Keratinocyte (primary cell): ENCODE data around the gene BICRAL. TPM values are rescaled to one million over a fixed set of nuclear protein-coding genes. Genes with fewer than 3 reads are reported as not detected.

Source experiments
- DNase-seq: peaks from one replicate; pipeline ENCODE4 v3.0.0-alpha.2; 2011; ENCODE audit warnings: low read depth, missing footprints, low spot score
- FAIRE-seq: peaks from 2 replicates; lab custom pipeline; 2011; peaks lifted over from hg19 to GRCh38; lab: Jason Lieb, UNC
- H2AFZ ChIP-seq: 2 replicates; pipeline ENCODE4 v1.6.0; 2012; ENCODE audit warnings: low read length, control low read depth, inconsistent platforms; ENCODE audit not compliant: control insufficient read depth
- H3K27ac ChIP-seq: 2 replicates; pipeline ENCODE4 v1.5.1; 2011; ENCODE audit warnings: low read length; ENCODE audit not compliant: control insufficient read depth, insufficient read depth
- H3K27me3 ChIP-seq: 3 replicates; pipeline ENCODE4 v1.6.0; 2011; ENCODE audit warnings: low read length; ENCODE audit not compliant: control insufficient read depth, insufficient read depth; ENCODE audit errors: extremely low read depth
- H3K36me3 ChIP-seq, 2 experiments: 2 replicates in 1 of 2; 3 replicates in 1 of 2; pipeline ENCODE4 v1.5.1; 2011; ENCODE audit warnings: low read length in 2 of 2, mild to moderate bottlenecking in 1 of 2; ENCODE audit not compliant: control insufficient read depth in 2 of 2, insufficient read depth in 2 of 2; ENCODE audit errors: extremely low read depth in 1 of 2
- H3K4me1 ChIP-seq: 3 replicates; pipeline ENCODE4 v1.5.1; 2011; ENCODE audit warnings: low read length; ENCODE audit not compliant: control insufficient read depth, insufficient read depth; ENCODE audit errors: extremely low read depth
- H3K4me2 ChIP-seq: 3 replicates; pipeline ENCODE4 v1.6.0; 2011; ENCODE audit warnings: low read depth, low read length; ENCODE audit not compliant: control insufficient read depth, insufficient read depth; ENCODE audit errors: extremely low read depth
- H3K4me3 ChIP-seq, 3 experiments: fragments of 200-600 bp in 1 of 3; sonication (generic) in 1 of 3; 2 replicates in 2 of 3; 3 replicates in 1 of 3; pipeline ENCODE4 v1.5.1; 2011 to 2016; ENCODE audit warnings: low read length in 3 of 3, mild to moderate bottlenecking in 3 of 3, control low read depth in 2 of 3, inconsistent platforms in 1 of 3, low read depth in 1 of 3, mixed read lengths in 1 of 3, mixed run types in 1 of 3, moderate library complexity in 1 of 3; ENCODE audit not compliant: control insufficient read depth in 2 of 3, insufficient read depth in 2 of 3; ENCODE audit errors: extremely low read depth in 1 of 3
- H3K79me2 ChIP-seq: 2 replicates; pipeline ENCODE4 v1.6.0; 2012; ENCODE audit warnings: low read length; ENCODE audit not compliant: control insufficient read depth, insufficient read depth
- H3K9ac ChIP-seq: 3 replicates; pipeline ENCODE4 v1.6.0; 2011; ENCODE audit warnings: low read length; ENCODE audit not compliant: control insufficient read depth, insufficient read depth; ENCODE audit errors: extremely low read depth
- H3K9me1 ChIP-seq: 3 replicates; pipeline ENCODE4 v1.6.0; 2011; ENCODE audit warnings: low read length; ENCODE audit not compliant: control insufficient read depth, insufficient read depth; ENCODE audit errors: extremely low read depth
- H3K9me3 ChIP-seq: 2 replicates; pipeline ENCODE4 v1.5.1; 2012; ENCODE audit warnings: low read depth, low read length; ENCODE audit not compliant: control insufficient read depth
- H4K20me1 ChIP-seq: 3 replicates; pipeline ENCODE4 v1.6.0; 2011; ENCODE audit warnings: low read length; ENCODE audit not compliant: control insufficient read depth, insufficient read depth; ENCODE audit errors: extremely low read depth
- EZH2 ChIP-seq: IDR thresholded peaks from one replicate; pipeline ENCODE4 v1.6.1; 2012; ENCODE audit warnings: inconsistent platforms, mild to moderate bottlenecking, low read length, moderate library complexity
- dilution Hi-C: fragments of 300-500 bp; cut with MboI; formaldehyde crosslinking; loops from one replicate; pipeline ENCODE4 v1.7.0; 2020; ENCODE audit warnings: low sequenced_read_pairs; ENCODE audit not compliant: extremely low pct_ligation_motif_present
- polyA plus RNA-seq, 5 experiments: library from polyadenylated mRNA; depleted of rRNA in 3 of 5; stranded (reverse) in 3 of 5; stranded (forward) in 1 of 5; unstranded in 1 of 5; fragments of >200 nt; gene quantifications; 1 replicate in 1 of 5; 2 replicates in 3 of 5; 3 replicates in 1 of 5; pipeline versions ENCODE4 v1.2.1 to v1.2.3, GENCODE V29; 2011 to 2012; ENCODE audit warnings: missing spikeins in 2 of 5, low read depth in 1 of 5, low replicate concordance in 1 of 5
- TF ChIP-seq, protein P1 (sequence below), 3 experiments: IDR thresholded peaks in 1 of 3; conservative IDR thresholded peaks in 1 of 3; optimal IDR thresholded peaks in 1 of 3; 2 replicates in 2 of 3; 3 replicates in 1 of 3; pipeline versions ENCODE3 to v1.5.1; 2011; ENCODE audit warnings: low read length in 3 of 3, mild to moderate bottlenecking in 3 of 3, moderate library complexity in 2 of 3, control low read depth in 1 of 3, inconsistent platforms in 1 of 3; ENCODE audit not compliant: insufficient read depth in 2 of 3; ENCODE audit errors: extremely low read depth in 1 of 3

The BICRAL gene
- polyA plus RNA-seq, 1 donor (not counting 4 experiments of a cell fraction or from before 2014, with no cell fraction given), result 5.0 TPM

DNA sequence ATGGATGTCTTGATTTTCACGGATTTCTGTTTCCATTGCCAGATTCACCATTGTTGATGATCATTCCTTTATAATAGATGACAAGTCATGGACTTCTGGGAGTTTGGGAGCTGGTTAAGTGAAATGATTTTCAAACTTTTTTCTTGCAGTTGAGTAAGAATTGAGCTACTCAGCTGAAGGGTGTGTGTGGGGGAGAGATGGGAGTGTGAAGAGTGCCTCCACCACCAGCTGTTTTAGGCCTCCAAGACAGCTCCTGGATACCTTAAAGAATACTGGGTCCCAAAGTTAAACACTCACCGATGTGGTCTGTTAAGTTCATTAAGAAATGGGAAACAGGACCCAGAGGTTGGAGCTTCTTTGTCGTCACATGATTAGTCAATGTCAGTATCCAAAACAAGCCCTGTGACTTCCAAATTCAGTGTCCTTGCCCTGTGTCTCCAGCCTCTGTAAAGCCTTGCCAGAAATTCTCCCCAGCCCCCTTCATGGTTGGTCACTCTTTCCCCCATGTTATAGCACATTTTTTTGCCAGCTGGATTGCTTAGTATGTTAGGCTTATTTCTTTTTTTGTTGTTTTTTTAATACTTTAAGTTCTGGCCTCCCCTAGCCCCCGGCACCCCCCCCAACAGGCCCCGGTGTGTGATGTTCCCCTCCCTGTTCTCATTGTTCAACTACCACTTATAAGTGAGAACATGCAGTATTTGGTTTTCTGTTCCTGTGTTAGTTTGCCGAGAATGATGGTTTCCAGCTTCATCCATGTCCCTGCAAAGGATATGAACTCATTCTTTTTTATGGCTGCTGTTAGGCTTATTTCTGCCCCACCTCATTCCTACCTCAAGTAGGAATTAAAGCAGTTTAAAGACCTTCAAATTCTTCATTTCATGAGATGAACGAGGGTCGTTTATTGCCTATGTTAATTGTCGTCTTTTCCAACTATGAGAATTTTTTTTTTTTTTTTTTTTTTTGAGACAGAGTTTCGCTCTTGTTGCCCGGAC lies 26.9 kb downstream of the BICRAL start:
- Histone ChIP-seq H3K9me1 (no peaks in the 10 kb centered on the region), H3K9me3 (no peaks in the 10 kb centered on the region), H3K4me3 (no peak overlapping the region), H3K27me3 (no peaks in the 10 kb centered on the region), H3K27ac (no peak overlapping the region), H3K4me2 (no peak overlapping the region), H3K36me3 (no peaks in the 10 kb centered on the region), H3K4me1 (no peaks in the 10 kb centered on the region), H3K79me2 (no peaks in the 10 kb centered on the region), H3K9ac (no peak overlapping the region), H4K20me1 (no peaks in the 10 kb centered on the region), H2AFZ (no peak overlapping the region)
- FAIRE-seq (no peak), DNase-seq (no peak)
- dilution Hi-C loops, result no loop called here
- TF ChIP-seq, protein P1, sequence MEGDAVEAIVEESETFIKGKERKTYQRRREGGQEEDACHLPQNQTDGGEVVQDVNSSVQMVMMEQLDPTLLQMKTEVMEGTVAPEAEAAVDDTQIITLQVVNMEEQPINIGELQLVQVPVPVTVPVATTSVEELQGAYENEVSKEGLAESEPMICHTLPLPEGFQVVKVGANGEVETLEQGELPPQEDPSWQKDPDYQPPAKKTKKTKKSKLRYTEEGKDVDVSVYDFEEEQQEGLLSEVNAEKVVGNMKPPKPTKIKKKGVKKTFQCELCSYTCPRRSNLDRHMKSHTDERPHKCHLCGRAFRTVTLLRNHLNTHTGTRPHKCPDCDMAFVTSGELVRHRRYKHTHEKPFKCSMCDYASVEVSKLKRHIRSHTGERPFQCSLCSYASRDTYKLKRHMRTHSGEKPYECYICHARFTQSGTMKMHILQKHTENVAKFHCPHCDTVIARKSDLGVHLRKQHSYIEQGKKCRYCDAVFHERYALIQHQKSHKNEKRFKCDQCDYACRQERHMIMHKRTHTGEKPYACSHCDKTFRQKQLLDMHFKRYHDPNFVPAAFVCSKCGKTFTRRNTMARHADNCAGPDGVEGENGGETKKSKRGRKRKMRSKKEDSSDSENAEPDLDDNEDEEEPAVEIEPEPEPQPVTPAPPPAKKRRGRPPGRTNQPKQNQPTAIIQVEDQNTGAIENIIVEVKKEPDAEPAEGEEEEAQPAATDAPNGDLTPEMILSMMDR (optimal IDR thresholded peaks at IDR 0.05 in 1 of 3, IDR thresholded peaks at IDR 0.05 in 1 of 3, conservative IDR thresholded peaks at IDR 0.05 in 1 of 3; ENCODE audit: extremely low read depth in 1 of 3, insufficient read depth in 2 of 3, low read length in 3 of 3), result no peak
- no peak for TF ChIP-seq EZH2

DNA sequence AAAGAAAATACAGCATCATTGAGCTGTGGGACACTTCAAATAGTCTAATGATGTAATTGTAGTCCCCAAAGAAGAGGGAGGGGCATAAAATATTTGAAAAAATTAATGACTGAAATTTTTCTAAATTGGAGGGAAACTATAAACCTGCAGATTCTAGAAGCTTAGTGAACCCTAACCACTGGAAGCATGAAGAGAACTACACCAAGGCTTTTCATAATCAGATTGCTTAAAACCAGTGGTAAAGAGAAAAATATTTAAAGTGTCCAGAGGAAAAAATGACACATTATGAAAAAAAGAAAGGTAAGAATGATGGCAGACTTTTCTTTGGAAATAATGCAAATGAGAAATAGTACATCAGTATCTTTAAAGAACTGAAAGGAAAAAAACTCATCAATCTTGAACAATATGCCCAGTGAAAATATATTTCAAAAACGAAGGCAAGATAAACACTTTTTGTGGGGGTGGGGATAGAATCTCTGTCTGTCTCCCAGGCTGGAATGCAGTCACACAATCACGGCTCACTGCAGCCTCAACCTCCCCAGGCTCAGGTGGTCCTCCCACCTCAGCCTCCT lies 31.3 kb downstream of the BICRAL start:
- dilution Hi-C loops, result no loop called here
- no peak overlapping the region for H3K9ac ChIP-seq
- no peaks in the 10 kb centered on the region for H4K20me1 ChIP-seq
- TF ChIP-seq, protein P1 (optimal IDR thresholded peaks at IDR 0.05 in 1 of 3, IDR thresholded peaks at IDR 0.05 in 1 of 3, conservative IDR thresholded peaks at IDR 0.05 in 1 of 3; ENCODE audit: extremely low read depth in 1 of 3, insufficient read depth in 2 of 3, low read length in 3 of 3), result no peak
- TF ChIP-seq EZH2, result no peak
- no peak for DNase-seq
- no peak overlapping the region for H2AFZ ChIP-seq
- no peaks in the 10 kb centered on the region for H3K9me1 ChIP-seq
- no peaks in the 10 kb centered on the region for H3K36me3 ChIP-seq
- H3K4me3 ChIP-seq, result no peak overlapping the region
- no peaks in the 10 kb centered on the region for H3K4me1 ChIP-seq
- no peak for FAIRE-seq
- no peaks in the 10 kb centered on the region for H3K27me3 ChIP-seq
- H3K27ac ChIP-seq, result no peak overlapping the region
- H3K9me3 ChIP-seq, result no peaks in the 10 kb centered on the region
- H3K79me2 ChIP-seq, result no peaks in the 10 kb centered on the region
- no peak overlapping the region for H3K4me2 ChIP-seq
